GM19397 (cell line): ENCODE data around the gene TECPR2.
A peak's percentile ranks its signal among the peaks of the same experiment; 100 is the strongest.
"Not testable (repeated sequence)": the region's sequence is repeated elsewhere in the genome, so short reads cannot be mapped to it uniquely, and the experiment has no call there.

ENCODE experiments used
- ATAC-seq: cut with Tn5 transposase; IDR thresholded peaks from one replicate; pipeline ENCODE4 v1.9.1; 2021; ENCODE audit warnings: mild to moderate bottlenecking, moderate library complexity; ENCODE audit not compliant: unreplicated experiment

The TECPR2 gene, protein sequence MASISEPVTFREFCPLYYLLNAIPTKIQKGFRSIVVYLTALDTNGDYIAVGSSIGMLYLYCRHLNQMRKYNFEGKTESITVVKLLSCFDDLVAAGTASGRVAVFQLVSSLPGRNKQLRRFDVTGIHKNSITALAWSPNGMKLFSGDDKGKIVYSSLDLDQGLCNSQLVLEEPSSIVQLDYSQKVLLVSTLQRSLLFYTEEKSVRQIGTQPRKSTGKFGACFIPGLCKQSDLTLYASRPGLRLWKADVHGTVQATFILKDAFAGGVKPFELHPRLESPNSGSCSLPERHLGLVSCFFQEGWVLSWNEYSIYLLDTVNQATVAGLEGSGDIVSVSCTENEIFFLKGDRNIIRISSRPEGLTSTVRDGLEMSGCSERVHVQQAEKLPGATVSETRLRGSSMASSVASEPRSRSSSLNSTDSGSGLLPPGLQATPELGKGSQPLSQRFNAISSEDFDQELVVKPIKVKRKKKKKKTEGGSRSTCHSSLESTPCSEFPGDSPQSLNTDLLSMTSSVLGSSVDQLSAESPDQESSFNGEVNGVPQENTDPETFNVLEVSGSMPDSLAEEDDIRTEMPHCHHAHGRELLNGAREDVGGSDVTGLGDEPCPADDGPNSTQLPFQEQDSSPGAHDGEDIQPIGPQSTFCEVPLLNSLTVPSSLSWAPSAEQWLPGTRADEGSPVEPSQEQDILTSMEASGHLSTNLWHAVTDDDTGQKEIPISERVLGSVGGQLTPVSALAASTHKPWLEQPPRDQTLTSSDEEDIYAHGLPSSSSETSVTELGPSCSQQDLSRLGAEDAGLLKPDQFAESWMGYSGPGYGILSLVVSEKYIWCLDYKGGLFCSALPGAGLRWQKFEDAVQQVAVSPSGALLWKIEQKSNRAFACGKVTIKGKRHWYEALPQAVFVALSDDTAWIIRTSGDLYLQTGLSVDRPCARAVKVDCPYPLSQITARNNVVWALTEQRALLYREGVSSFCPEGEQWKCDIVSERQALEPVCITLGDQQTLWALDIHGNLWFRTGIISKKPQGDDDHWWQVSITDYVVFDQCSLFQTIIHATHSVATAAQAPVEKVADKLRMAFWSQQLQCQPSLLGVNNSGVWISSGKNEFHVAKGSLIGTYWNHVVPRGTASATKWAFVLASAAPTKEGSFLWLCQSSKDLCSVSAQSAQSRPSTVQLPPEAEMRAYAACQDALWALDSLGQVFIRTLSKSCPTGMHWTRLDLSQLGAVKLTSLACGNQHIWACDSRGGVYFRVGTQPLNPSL (N-terminal part only)

DNA sequence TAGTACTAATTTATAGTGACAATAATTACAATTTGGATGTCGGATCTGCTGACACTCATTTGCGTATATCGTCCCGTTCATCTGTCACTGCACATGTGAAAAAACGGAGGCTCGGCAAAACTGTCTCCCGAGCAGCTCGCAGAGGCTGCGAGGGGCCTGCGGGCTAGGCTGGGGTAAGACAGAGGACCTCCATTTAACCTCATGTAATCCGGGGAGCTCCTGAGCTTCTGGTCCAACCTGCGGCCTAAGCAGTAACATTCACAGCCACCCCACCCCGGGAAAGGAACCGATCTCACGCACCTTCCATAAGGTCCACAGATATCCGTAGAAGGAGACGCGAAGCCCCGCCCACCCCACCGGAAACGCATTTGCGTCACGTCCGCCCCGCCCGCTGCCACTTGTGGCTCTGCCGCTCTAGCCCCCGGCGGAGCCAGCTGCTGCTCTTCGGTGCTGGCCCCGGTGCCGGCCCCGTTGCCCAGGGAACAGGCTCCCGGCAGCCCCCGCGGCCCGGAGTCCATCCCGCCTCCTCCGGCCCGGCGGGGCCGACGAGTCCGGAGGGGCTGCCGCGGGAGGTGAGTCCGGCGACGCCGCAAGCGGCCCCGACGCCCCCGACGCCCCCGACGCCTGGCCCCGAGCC, at the start of gene TECPR2, which contains the start of gene CINP:
TECPR2 (plus strand) TSS at position 397 of the 637 bp plus-strand sequence. CDS start 13,781 bp downstream, outside the sequence.
CINP (minus strand) TSS at position 346 of the 637 bp plus-strand sequence; CDS start at position 307, 39 bp downstream.
- ATAC-seq: peak; percentile 93

DNA sequence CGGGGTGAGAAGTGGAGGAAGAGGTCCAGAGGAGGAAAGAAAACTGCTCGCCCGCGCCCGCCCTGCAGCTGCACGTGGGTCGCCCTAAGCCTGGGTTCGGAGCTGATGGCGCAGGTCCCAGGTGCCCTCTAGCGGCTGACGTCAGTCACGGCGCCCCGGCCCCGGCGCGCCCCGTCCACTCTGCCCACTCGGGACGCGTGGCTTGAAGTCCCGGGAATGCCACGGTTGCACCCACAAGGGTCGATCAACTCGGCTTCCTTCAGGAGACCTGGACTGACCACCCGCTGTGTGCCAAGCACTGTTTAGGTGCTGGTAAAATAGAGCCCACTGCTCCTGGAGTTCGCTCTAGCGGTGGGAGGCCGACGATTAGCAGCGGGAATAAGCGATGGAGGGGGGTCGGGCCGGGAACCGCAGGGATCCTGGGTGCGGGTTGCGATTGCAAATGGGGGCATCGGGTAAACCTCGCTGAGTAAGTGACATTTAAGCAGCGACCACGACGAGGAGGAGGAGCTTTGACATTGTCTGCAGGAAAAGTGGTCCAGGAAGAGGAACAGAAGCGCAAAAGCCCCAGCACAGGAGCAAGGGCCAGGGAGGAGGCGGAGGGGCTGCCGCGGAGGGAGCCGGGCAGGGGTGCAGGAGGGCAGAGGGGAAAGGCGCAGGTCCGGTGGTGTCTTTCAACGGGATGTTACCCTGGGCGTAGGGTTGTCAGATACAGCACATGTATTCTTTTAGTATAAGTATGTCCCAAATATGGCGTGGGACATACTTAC, 48.3 kb upstream of the TECPR2 start:
- ATAC-seq: peak; percentile 62

DNA sequence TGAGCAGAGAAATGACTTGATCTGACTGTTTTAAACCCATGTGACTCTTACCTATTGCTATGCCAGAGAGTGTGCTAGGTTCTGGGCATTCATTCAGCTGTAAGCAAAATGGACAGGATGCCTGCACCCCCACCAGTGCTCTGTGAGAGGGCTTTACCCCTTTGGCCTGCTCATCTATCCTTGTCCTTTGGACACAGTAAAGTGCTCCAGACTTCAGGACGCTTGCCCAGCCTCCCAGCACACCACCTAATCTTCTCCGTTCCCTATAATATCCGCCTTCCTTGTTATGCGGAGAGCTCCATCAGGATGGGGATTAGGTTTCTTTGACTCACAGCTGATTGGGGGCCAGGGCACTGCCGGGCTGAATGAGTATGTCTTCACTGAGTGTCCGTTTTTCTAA, 47.6 kb upstream of the TECPR2 start:
- no peak for ATAC-seq

DNA sequence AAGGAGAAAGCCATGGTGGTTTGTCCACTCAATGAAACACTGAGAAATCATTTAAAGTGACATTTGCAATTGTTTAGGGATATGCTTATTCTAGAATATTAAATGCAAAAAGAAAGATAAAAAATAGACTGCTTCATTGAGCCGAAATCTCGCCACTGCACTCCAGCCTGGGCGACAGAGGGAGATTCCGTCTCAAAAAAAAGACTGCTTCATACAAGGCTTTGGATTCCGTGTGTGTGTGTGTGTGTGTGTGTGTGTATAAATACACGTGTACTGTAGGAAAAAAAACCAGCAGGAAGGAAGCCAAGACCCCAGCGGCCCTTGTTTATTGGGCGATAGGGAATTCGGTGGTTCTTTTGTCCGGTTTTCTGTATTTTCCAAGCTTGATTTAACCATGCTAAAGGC, 46.4 kb upstream of the TECPR2 start:
- ATAC-seq: no peak

DNA sequence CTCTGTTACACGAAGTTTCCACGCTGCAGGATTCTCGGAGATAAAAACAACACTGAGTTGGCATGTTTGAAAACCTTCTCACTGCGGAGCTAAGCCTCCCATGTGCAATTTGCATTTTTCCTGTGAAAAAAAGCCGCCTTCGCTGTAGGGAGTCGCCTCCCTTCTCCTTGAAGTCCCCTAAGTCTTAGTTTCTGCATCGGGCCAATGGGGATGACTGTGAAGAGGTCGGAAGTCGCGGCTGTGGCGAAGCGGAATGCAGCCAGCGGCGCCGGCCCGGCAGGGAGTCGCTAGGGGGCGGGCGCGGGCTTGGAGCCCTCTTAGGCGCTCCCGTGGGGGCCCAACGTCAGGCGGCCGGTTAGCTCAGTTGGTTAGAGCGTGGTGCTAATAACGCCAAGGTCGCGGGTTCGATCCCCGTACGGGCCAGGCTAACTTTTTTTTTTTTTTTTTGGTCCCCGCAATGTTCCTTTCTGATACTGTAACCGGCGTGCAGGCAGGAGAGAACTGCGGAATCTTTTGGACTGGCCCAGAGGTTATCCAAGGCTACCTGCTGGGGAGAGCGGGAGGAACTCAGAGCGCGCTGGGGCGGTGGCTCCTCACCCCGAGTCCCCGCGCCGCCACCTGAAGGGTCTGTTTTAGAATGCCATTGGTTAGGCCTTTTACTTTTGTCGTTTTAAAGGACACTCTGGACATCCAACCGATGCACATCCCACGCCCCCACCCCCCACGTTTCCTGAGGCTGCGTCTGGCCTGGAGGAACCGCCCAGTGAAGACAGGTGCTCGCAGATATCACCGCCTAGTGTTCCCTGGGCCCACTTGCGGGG, 45.8 kb upstream of the TECPR2 start:
- ATAC-seq: peak; percentile 53

DNA sequence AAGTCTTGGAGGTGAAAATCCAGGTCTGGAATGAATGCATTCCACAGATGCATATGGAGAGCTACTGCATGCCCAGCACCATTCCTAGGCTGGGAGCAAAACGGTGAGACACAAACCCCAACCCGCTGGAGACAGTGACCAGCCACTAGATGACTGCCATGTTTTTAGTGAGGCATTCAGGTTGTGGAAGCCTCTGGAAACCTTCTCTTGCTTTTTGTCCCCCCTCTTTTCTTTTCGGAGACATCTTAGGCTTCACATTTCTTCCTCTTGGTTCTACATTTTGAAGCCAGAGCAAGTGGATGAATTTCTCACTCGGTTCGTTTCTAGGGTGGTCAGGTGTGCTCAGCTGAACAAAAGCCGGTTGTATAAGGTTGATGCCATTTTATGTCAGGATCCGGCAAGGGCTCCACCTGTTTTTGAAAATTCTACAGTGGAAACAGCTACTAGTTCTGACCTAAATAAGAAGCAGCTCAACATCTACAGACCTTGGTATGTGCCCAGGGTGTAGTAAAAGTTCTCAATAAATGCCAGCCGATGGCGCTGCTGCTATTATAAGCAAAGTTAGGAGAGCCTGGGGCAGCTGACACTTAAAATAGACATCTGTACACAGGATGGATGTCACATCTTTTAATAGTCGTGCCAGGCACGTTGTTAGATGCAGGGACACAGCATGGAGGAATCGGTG, 45.0 kb upstream of the TECPR2 start:
- ATAC-seq: no peak

DNA sequence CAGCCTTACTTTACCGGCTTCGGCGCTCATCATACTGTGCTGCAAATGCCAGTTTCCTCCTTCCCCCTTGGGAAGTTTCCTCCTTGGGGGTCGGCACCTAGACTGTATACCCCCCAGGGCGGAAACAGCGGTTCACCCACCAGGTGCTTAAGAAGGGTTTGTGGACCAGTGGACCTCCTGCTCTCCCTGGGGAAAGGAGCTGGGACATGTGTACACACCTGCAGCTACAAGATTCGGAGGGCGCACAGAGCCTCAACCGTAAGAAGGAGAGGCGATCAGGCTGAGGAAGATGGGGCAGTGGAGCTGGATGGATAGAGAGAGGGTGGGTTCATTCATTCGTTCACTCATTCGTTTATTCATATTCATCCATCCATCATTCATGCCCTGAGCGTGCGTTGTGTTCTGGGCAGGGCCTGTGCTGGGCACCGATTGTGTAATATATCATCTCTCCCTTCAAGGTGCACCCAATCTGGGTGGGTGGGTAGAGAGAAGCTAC, 43.9 kb upstream of the TECPR2 start:
- ATAC-seq: no peak

DNA sequence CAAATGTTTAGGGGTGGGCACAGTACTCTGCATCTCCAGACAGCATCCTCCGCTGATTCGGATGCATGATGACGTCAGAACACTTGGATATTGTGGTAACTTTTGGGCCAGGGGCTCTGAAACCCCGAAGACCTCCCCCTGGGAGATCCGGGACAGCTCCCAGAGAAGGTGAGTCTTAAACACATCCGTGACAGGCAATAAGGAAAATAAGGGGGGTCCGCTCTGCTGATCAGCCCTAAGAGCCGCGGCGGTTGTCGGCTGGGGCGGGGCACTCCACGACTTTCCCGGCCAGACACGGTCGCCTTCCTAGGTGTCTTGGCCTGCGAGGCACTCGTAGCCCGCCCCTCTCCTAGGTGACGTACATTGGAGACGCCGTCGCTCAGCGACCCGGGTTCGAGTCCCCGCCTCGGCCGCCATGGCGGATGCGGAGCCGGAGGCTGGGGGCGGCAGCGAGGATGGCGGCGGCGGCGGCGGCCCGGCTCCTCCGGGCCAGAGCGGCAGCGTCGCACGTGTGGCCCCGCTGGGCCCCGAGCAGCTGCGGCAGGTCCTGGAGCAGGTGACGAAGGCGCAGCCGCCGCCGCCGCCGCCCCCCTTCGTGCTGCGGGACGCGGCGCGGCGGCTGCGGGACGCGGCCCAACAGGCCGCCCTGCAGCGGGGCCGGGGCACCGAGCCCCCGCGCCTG, 43.2 kb upstream of the TECPR2 start, which contains the start of gene ZNF839:
ZNF839 (plus strand) TSS at position 396 of the 682 bp plus-strand sequence; CDS start at position 416, 20 bp downstream.
- ATAC-seq: peak; percentile 65

DNA sequence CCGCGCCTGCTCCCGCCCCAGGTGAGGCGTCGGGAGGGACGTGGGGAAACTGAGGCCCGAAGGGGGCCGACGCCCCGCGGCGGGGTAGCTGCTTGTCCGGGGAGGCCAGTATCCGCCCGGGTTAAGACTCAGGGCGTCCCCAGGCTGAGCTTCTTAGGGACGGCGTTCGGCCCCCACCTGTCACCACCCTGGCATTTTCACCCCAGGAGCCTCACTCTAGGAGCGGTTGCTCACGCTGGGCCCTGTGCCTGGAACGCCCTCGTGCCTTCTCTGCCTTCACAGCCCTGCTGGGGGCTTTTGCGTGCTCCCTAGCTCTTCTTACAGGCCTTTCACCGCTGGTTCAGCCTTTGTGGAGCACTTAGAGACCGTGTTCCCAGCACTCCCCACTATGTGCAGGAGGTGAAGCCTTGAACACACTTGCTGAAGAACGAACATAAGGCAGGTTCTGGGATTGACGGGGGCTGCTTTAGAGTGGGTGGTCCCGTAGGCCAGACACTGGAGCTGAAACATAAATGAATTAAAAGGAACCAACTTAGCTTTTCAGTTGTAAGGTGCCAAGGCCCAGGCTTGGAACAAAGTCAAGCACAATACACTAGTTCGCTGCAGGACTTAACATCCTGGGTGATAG, 42.6 kb upstream of the TECPR2 start:
- no peak for ATAC-seq

DNA sequence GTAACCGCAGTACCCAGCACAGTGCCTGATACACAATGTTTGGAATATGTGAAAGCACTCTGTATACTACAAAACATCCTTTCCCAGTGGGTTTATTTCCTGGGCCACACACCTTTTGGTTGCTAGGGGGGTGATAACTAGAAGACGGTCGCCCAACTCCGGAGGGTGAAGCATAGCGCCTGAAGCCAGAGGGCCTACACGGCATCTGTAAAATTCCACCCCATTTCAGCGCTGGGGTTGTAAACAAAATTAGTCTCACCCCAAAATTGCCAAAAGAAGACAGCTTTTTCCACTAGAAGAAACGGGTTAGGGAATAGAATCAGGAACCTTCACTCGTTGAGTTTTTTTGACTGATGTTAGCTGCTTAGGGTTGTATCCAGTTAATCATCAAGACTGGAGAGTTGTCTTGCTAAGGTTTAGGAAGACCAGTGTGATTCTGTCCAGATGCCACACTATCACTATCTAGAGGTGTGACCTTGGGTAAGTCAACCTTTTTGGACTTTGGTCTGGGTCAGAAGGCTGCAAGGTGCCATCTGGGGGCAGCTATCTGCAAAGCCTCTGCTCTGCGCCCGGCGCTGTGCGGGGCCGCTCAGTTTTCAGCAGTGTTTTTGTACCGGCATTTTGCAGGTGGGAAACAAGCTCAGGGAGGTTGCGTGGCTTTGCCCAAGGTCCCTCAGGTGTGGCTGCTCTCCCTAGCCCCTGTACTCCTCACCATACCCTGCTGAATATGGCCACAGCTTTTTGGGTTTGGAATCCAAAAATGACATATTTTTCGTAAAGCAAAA, 41.9 kb upstream of the TECPR2 start:
- ATAC-seq: no peak

DNA sequence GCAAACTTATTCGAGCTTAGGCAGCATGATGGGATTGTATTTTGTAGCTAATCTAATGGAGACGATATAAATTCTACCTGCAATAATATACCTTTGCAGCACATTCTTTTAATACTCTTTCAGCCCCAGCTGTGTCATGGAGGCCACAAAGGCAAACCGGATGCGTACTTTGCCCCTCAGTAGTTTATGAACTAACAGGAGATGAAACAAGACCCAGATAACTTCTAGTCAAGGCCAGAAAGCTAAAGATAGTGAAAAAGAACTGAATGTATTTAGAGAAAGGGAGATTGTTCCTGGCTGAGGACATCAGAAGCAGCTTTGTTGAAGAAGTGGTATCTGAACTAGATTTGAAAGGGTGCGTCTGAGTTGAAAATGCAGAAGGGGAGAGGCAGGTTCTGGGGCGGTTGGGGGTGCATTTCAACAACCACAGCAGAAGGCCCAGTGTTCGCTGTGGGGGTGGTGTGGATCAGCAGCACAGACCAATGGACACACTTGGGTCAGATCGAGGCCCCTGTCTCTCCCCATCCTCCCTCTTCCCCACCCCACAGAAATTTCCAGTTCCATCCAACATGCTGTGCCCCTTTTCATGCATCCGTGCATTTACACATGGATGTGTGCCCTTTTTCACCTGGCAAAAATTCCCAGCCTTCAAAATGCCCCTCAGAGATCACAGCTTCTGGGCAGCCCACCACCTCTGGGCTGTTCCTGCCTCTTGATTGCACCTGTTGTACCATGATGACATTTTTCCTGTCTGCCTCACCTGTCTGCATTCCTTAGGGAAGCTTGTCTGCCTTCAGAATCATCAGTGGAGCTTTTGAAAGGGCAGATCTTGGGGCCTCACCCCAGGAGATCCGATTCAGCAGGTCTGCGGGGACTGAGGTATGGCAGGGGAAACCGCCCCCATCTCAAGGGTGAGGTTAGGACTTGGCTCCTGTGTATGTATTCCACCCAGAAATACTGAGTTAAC, 41.0 kb upstream of the TECPR2 start:
- no peak for ATAC-seq

DNA sequence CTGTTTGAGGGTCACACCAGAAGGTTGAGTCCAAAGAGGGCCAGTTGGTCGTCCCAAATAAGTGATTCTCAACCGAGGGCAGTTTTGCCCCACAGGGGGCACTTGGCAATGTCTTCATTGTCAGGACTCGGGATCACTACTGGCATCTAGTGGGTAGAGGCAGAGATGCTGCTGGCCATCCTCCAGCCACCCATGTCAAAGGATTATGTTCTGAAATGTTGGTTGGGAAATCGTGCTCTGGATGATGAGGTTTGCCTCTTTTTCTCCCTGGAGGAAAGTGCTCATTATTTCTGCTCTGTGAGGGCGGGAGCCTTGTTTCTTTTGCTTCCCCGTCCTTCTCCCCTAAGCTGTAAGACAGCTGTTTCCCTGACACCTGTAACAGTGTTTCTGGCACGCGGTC, 39.6 kb upstream of the TECPR2 start:
- no peak for ATAC-seq

DNA sequence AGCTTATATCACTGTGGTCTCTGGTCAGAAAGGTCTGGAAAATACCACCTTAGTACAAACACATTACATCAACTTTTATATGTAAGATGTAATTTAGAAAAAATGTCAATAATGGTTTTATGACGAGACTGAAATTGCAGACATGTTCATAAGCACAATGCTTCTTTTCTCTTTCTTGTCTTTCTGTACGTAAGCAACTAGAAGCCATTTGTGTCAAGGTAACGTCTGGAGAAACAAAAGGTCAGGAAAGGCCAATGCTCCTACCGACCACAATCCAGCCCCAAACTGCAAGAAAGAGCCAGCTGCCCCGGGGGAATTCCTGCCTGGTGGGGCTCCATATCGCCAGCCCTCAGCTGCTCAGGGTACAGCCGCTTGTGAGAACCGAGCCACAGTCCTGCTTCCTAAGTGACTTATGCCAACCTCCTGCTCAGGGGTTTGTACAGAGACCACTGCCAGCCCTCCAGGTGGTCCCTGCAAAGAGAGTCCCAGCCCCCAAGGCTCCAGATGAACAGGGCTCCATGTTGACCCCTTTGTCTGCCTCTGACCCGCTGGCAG, 36.9 kb upstream of the TECPR2 start:
- no peak for ATAC-seq

DNA sequence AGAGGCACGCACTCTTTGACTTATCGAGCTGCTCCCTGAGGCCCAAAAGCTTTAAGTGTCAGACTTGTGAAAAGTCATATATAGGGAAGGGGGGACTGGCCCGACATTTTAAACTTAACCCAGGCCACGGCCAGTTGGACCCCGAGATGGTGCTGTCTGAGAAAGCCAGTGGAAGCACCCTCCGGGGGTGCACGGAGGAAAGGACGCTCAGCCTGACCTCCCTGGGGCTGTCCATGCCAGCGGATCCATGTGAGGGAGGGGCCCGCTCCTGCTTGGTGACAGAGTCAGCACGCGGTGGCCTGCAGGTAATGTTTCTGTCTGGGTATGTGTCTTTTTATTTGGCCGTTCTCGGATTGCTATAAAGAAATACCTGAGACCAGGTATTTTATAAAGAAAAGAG, 36.2 kb upstream of the TECPR2 start:
- no peak for ATAC-seq

DNA sequence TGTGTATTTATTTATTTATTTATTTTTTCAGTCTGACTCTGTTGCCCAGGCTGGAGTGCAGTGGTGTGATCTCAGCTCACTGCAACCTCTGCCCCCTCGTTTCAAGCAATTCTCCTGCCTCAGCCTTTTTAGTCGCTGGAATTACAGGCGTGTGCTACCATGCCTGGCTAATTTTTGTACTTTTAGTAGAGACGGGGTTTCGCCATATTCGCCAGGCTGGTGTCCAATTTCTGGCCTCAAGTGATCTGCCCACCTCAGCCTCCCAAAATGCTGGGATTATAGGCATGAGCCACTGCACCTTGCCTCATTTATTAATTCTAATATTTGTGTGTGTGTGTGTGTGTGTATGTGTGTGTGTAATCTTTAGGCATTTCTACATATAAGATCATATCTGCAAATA, 33.4 kb upstream of the TECPR2 start:
- not testable (repeated sequence) for ATAC-seq
